ENCODE data around the gene NAXE.
"Not testable (repeated sequence)": the region's sequence is repeated elsewhere in the genome, so short reads cannot be mapped to it uniquely, and the experiment has no call there.

The NAXE gene

DNA sequence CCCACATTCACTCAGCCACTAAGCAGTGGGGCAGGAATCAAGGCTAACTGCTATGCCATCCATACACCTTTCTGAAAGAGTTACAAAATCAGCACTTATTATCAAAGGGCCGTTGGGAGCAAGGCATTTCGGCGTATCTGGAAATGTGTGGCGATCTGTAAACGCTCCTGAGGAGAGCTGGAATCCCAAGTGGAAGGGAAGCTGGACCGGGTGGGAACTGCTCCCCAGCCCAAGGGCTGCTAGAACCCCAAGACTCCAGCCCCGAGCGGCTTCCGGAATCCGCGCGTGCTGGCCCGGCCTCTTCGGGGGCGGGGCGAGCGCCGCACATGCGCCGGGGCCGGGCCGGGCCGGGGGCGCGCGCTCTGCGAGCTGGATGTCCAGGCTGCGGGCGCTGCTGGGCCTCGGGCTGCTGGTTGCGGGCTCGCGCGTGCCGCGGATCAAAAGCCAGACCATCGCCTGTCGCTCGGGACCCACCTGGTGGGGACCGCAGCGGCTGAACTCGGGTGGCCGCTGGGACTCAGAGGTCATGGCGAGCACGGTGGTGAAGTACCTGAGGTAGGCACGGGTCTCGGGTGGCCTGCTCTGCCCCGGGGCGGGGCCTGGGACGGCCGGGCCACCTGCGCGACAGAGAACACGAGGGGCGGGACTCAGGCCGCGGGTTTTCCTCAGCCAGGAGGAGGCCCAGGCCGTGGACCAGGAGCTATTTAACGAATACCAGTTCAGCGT, at the start of gene NAXE:
Gene NAXE (plus strand): TSS at position 345 of the 726 bp plus-strand sequence. CDS start 29 bp downstream, at position 374.
- DNase-seq (ENCODE audit: low spot score) = peak; percentile 60

DNA sequence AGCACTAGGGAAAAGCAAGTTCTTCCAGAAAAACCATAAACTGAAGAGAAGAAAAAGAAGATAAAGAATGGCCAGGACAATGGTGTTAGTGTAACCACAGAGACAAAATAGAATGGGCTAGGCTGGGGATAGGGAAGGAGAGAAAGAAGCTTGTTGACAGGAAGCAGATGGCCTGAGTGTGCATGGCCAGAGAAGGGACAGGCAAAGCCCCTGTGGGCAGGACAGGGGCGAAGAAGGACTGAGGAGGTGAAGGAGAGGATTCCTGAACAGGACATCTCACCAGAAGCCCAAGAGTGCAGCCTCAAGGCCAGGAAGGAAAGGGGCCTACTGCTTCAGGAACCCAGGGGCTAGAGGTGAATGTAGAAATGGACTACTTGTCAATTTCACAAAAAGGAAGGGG, 48.5 kb upstream of the NAXE start:
- no peak for DNase-seq (ENCODE audit: low spot score)

DNA sequence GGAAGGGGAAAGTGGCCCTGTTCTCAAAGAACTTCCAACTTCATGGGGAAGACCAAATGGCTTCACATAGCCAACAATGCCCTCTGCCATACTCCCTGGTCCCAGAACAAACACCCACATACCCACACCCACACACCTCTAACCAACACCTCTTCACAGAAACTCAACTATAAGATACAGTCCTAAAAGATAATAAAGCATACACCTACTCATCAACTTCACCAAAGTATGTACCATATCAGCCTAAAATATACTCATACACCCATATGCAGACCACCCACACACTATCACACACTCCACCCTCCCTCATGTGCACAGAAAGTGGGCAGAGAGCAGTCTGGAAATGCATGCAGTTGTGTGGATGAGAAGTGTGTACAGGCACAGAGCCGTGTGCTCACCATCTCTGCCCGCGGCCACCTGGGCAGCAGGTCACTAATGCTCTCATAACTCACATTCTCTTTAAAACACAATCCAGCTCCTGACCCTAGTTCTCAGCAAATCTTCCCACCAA, 46.9 kb upstream of the NAXE start:
- DNase-seq (ENCODE audit: low spot score) = no peak

DNA sequence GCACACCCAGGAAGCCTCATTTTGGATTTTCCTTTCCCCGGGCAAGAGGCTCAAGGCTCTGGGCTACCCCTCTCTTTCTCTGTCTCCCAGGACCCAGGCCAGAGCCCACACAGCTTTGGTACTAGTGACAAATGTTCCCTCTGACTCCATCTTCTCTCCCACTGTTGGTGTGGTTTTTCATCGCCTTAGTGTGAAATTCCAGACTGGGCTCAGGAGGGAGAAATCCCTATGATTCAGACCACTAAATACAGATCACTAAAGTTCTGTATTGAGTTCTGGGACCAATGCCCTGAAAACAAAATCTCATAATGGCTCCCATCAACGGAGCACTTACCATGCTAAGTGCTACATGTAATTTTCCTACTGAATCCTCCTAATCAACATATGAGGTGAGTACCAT, 45.3 kb upstream of the NAXE start:
- DNase-seq (ENCODE audit: low spot score) = no peak

DNA sequence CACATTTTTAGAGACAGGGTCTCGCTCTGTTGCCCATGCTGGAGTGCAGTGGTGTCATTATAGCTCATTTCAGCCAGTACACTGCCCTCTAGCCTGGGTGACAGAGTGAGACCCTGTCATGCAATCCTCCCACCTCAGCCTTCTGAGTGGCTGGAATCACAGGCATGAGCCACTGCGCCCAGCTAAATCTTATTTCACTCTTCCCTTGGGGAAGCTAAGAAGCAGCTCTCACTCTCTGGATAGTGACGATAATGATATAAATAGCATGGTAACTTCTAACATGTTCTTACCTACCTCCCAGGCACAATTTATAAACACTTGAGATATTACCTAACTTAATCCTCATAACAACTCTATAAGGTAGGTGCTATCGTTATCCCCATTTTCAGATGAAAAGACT, 44.1 kb upstream of the NAXE start:
- no peak for DNase-seq (ENCODE audit: low spot score)

DNA sequence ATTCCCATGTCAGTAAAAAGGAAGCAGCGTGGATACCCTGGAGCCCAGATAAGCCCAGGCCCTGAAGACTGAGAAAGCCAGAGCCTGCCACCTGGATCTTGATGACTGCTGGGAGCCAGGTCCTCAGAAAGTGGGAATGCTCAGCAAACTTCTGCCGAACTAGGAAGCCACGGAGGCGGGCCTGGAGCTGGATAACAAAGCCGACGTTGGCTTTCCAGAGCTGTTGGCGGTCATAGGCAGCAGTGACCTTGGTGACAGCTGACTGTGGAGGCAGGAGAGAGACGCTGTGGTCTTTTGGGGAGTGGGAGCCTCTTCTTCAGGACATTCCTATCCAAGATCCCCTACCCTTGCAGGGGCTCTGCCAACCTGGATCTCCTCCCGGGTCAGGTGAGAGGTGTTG, 43.6 kb upstream of the NAXE start:
- no peak for DNase-seq (ENCODE audit: low spot score)

DNA sequence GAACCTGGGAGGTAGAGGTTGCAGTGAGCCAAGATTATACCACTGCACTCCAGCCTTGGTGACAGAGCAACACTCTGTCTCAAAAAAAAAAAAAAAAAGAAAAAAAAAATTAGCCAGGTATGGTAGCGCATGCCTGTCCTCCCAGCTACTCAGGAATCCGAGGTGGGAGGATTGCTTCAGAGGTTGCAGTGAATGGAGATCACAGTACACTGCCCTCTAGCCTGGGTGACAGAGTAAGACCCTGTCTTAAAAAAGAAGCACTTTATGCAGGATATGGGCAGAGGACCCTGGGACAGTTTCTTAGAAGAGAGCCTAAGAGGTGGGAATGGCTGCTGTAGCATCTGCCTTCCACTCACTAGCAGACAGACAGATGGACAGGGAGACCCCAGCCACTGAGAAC, 42.2 kb upstream of the NAXE start:
- DNase-seq (ENCODE audit: low spot score) = no peak

DNA sequence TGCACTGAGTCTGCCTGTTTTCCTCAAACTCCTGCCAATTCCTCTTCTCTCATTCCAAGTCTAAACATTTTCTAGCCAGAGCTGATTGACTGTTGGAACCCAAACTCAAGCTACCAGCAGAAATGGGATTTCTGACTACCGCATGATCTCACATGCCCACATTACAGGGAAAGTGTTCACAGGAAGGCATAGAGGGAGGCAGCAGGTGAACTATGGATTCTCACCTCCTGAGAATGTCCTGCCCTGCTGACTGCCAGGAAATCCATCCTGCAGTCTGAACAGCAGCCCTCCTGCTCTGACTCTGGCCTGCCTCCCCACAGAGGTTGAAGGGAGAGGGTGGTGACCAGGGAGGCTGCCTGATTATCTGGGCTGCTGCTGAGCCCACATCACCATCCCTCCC, 41.7 kb upstream of the NAXE start:
- DNase-seq (ENCODE audit: low spot score) = no peak

DNA sequence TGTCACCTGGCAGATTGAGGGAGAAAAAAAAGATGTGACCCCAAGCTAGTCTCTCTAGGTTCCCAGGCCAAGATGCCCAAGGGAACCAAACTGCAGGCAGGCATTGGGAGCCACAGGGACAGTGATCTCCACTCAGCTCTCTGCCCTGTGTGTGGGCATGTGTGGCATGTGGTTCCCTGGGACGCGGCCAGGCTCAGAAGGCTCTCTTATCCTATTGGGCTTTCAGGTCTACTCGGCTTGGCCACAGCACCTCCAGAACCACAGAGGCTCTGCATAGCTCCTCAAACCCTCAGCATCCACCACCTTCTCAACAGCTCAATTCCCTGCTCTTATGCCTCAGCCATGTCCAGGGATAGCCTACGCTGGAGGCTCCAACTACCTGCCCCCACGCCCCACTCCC, 41.2 kb upstream of the NAXE start:
- no peak for DNase-seq (ENCODE audit: low spot score)

DNA sequence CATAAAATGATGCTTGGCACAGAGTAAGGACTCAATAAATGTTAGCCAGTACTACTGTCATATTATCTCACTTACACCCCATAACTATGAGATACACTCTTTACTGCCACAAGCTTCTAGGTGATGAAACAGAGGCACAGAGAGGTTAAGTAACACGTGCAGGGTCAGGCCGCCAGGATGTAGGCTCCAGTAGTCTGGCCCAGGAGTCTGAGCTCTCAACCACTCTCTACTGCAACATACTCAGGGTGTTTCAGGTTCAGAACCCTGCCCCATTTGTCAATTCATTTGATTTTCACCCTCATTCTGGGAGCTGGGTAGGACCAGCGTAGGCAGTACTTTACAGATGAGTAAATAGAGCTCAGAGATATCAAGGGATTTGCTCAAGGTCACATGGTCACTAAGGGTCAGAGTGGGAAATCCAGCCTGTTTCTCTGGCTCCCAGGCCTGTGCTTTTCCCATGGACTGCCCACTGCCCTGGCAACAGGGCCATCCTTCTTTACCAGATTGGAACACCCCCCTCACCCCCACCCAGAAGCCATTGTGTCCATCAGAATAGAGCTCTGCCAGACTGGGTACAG, 40.4 kb upstream of the NAXE start:
- no peak for DNase-seq (ENCODE audit: low spot score)

DNA sequence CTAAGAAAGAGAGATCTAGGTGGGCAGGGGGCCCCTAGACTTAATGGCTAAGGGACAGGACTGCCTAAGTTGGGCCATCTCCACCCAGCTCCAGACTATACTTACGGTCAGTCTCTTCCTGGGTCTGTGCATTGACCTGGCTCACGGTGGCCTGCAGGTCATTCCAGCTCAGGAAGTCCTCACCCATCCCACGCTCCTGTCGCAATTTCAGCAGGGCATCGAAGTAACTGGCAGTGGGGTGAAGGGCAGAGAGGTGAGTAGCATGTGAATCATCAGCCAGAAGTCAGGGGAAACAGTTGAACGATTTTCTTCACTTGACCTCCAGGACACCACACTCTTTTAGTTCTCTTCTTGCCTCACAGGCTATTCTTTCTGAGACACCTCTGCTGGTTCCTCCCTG, 39.7 kb upstream of the NAXE start:
- no peak for DNase-seq (ENCODE audit: low spot score)

DNA sequence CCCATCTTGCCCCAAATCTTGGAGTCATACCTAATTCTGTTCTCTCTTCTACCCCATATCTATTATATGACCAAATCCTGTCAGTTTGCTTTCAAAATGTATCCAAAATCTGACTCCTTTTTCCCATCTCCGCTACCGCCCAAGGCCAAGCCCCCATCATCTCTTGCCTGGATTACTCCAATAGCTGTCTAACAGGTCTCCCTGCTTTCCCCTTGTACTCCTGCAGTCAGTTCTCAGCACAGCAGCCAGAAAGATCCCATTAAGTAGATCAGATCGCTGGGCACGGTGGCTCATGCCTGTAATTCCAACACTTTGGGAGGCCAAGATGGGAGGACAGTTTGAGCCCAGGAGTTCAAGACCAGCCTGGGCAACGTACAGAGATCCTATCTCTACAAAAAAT, 39.1 kb upstream of the NAXE start:
- no peak for DNase-seq (ENCODE audit: low spot score)

DNA sequence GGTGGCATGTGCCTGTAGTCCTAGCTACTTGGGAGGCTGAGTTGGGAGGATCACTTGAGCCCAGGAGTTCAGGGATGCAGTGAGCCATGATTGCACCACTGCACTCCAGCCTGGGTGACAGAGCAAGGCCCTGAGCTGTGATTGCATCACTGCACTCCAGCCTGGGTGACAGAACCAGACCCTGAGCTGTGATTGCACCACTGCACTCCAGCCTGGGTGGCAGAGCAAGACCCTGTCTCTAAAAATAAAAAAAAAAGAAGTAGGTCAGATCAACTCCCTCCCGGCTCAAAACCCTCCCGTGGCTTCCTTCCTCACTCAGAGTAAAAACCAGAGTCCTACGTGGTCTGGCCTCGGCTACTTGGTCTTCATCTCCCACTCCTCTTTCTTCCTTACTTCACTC, 38.6 kb upstream of the NAXE start:
- not testable (repeated sequence) for DNase-seq (ENCODE audit: low spot score)

DNA sequence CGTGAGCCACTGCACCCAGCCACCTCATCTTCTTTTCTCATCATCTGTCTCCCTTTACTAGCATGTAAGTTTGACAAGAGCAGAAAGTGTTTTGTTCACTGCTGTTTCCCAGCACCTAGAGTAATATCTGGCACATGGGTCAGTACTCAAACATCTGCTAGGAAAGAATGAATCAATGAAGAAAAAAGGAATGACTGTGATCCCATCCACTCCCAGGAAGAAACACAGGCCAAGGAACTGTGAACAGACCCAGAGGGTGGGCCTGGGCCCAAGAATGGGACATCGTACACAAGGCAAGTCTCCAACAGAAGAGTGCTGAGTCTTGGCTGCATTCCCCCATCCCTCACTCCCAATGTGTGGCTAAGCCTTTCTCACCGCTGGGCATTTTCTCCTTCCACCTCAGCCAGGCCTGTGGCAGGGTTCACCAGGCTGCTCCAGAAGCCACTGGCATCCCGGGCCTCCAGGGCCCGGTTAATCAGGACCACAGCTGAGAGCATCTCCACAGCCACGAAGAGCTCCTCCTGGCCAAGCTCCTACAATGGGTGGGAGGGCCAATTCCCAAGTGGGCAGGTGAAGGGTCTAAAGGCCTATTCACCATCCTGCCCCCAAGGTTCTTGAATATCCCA, 37.6 kb upstream of the NAXE start:
- no peak for DNase-seq (ENCODE audit: low spot score)

DNA sequence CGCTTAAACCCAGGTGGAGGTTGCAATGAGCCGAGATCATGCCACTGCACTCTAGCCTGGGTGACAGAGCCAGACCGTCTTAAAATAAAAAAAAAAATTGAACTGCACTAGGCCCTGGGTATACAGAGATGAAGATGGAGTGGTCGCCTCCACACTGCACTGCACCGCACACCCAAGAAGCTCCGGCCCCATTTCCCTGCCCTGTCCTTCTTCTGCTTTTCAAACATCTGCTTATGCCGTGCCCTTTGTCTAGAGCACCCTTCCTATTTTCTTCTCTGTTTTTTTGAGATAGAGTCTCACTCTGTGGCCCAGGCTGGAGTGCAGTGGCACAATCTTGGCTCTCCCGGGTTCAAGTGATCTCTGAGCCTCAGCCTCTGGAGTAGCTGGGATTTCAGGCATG, 36.6 kb upstream of the NAXE start:
- DNase-seq (ENCODE audit: low spot score) = no peak

DNA sequence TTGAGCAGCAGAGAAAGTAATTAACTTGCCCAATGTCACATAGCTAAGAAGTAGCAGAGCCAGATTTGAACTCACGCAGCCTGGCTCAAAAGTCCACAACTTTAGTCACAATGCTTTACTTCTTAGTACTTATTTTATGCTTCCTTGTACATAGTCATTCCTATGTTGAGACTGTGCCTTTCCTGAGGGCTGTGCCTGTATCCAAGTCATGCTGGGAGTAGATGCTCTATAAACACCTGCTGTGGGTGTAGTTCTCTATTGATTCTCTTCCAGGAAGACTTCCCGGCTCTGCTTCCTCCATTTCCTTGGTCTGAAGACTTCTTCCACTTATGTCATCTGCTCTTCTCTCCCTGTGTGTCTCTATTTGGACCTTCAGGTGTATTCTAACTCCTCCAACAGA, 35.9 kb upstream of the NAXE start:
- DNase-seq (ENCODE audit: low spot score) = no peak

DNA sequence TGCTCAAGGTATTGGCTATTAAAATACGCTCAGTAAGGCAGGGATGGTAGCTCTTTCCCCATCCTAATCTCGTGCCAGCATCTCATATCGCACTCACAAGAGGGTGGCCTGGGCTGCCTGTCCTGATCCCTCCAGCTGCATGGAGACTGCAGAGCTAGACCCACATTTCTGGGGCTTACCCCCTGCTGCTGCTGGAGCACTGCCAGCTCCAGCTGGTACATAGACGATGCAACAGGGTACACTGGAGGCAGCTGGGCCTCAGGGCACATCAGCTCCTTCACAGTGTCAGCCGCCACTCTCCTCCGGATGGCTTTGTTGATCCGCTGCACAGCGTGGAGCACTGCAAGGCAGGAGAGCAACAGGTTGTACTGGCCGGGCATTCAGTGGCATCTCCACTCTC, 35.2 kb upstream of the NAXE start:
- no peak for DNase-seq (ENCODE audit: low spot score)

DNA sequence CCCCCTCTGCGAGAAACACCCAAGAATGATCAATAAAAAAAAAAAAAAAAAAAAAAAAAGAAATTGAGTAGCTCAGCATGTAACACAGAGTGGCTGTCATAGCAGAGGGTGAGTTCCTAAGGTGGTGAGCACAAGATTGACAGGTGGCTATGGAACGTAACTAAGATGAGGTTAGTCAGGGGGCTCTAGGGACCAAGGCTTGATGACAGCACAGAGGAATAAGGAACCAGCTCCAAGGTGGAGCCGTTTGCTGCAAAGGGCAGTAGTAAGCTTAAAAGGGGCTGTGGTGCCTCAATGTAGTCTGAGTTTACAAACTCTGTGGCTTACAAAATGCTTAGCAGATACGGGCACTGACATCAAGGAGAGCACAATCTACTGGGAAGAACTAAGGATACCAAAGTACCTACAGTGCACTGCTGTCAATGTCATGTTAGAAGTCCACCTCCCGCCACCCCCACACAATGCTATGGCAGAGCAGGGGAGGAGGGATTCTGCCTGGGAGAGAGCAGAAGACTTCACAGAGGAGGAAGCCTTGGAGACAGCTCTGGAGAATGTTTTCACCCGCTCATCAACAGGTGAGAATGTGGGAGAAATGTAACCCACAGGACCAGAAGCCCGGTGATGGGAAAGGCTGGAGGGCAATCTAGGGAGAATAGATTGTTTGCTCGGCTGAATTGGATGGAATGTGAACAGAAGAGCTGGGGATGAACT, 32.3 kb upstream of the NAXE start:
- no peak for DNase-seq (ENCODE audit: low spot score)

DNA sequence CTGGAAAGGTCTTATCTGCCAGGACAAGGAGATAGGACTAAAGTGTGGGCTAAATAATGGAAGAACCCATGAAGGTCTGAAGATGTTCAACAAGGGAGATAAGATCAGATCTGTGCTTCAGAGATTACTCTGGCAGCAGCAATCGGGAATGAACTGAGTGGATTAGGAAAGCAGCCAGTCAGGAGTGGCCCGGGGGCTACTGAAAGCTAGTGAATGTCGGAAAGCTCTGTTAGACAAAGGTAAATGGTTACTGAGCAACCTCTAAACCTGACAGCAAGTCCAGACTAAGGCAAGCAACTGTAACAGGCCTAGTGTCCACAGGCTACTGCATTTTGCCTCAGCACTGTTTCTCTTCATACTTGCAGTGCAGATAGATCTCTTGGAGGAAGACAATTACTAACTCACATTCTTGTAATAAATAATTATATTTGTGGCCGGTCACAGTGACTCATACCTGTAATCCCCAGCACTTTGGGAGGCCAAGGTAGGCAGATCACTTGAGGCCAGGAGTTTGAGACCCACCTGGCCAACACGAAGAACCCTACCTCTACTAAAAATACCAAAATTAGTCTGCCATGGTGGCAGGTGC, 31.7 kb upstream of the NAXE start:
- no peak for DNase-seq (ENCODE audit: low spot score)

DNA sequence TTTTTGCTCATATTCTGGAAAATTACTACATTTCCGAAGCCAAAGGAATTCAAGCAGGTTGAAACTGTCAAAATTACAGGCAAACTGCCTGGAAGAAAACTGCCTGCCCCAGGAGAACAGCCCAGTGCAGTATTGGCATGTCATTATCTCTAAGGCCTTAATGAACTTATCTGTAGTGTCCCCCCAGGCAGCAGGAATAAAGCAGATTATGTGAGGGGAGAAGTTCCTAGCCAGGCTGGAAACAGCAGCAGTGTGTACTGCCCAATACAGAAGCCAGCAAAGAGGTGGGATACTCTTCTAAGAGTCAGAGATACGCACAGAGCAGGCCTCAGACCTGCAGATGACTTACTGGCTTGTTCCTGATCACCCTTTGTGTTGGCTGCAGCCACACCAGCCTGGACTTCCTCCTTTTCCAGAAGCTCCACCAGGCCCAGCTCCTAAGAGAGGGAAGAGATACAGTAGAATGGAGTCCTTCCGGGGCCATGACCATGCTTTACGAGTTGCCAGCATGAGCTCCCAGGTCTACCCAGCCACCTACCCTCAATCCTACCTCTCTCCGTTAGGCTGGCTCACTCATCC, 30.9 kb upstream of the NAXE start:
- DNase-seq (ENCODE audit: low spot score) = no peak

DNA sequence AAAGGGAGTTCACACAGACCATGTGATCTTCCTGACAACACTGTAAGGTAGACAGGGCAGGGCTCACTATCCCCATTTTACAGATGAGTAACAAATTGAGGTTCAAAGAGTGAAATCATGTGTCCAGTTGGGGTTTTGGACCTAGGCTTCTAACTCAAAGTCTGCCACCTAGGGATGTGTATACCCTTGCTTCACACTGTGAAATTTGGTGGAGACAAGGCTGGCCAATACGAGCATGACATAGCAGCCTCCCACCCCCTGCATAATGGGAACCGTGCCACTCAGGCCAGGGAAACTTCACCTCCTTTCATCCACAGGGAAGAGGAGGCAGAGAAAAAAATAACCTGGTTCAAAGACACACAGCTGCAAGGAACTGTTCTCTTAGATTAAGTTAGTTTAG, 26.1 kb upstream of the NAXE start:
- DNase-seq (ENCODE audit: low spot score) = no peak

DNA sequence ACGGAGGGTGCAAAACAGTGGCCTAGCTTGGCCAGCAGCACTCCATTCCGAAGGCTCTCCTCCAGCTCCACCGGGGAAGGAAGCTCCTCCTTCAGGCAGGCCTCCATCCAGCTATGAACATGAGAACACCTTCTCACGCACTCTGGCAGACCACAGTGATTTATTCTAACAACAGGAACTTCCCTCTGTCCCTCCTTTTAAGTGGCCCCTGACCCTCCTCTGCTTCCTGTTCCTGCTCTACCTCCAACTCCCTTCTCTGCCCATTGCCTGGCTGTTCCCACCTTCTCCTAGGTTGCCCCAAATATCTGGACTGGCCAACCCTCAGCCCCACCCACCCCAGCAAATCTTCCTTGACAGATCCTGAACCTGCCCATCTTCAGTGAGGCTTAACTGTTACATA, 25.1 kb upstream of the NAXE start:
- no peak for DNase-seq (ENCODE audit: low spot score)

All from CD4-positive, alpha-beta T cell treated with Interleukin-2 at 100 ng/mL for 4 hours (primary cell).